OCI-LY7 (cell line): ENCODE measurements around the gene DPYSL3. TPM values are rescaled to one million over a fixed set of nuclear protein-coding genes. Genes with fewer than 3 reads are reported as not detected.

Experiments
- Bru-seq: library from RNA; stranded (reverse); fragments of 400-500 nt; gene quantifications from one replicate; lab custom pipeline; 2021; lab: Mats Ljungman, UMichigan
- BruChase-seq, 2 experiments: library from RNA; stranded (reverse); fragments of 400-500 nt; gene quantifications; one replicate each; lab custom pipeline; 2021; lab: Mats Ljungman, UMichigan
- BruUV-seq: library from RNA; stranded (reverse); fragments of 400-500 nt; replicated peaks from 2 replicates; lab custom pipeline; 2021; lab: Mats Ljungman, UMichigan
- CTCF ChIA-PET: fragments of 300-600 bp; sonication (Branson Sonifier 250); formaldehyde crosslinking; loops from one replicate; lab custom pipeline; 2022; ENCODE audit warnings: antibody characterized with exemption; ENCODE audit not compliant: unreplicated experiment; lab: Charles Lee
- POLR2A ChIA-PET: fragments of 300-600 bp; sonication (Branson Sonifier 250); formaldehyde crosslinking; loops from one replicate; lab custom pipeline; 2022; ENCODE audit warnings: antibody characterized with exemption; lab: Charles Lee
- DNase-seq: peaks from one replicate; pipeline ENCODE4 v3.0.0-alpha.2; 2015; ENCODE audit warnings: low spot score
- H2AFZ ChIP-seq: fragments of 200-600 bp; sonication (generic), shearing (Covaris generic); 2 replicates; pipeline ENCODE4 v1.6.1; 2014; ENCODE audit warnings: mild to moderate bottlenecking, antibody characterized with exemption, low read length, moderate library complexity
- H3K27ac ChIP-seq: fragments of 200-600 bp; sonication (generic); 2 replicates; pipeline ENCODE4 v1.5.1; 2014; ENCODE audit warnings: mixed run types, low read depth, mild to moderate bottlenecking, moderate library complexity, low read length, inconsistent platforms; ENCODE audit not compliant: poor library complexity, severe bottlenecking
- H3K36me3 ChIP-seq: fragments of 200-600 bp; sonication (generic); 2 replicates; pipeline ENCODE4 v1.6.1; 2014; ENCODE audit warnings: mild to moderate bottlenecking, antibody characterized with exemption, low read length, moderate library complexity, mixed read lengths; ENCODE audit not compliant: insufficient read depth
- H3K4me1 ChIP-seq: fragments of 200-600 bp; sonication (generic); 2 replicates; pipeline ENCODE4 v1.5.1; 2014; ENCODE audit warnings: mild to moderate bottlenecking, low read length; ENCODE audit not compliant: insufficient read depth, poor library complexity, severe bottlenecking
- H3K4me2 ChIP-seq: fragments of 200-600 bp; sonication (generic); 2 replicates; pipeline ENCODE4 v1.6.1; 2014; ENCODE audit warnings: mild to moderate bottlenecking, low read length
- H3K4me3 ChIP-seq: fragments of 200-600 bp; sonication (generic); 2 replicates; pipeline ENCODE4 v1.5.1; 2014; ENCODE audit warnings: mild to moderate bottlenecking, low read depth, low read length; ENCODE audit not compliant: poor library complexity, severe bottlenecking
- H3K79me2 ChIP-seq: fragments of 200-600 bp; sonication (generic); 2 replicates; pipeline ENCODE4 v1.6.1; 2016; ENCODE audit warnings: low read depth, mild to moderate bottlenecking, low read length, moderate library complexity, mixed read lengths; ENCODE audit not compliant: insufficient read depth
- H3K9me2 ChIP-seq: fragments of 200-600 bp; sonication (generic); 2 replicates; pipeline ENCODE4 v1.6.1; 2016; ENCODE audit warnings: mild to moderate bottlenecking, low read length, mixed read lengths; ENCODE audit not compliant: insufficient read depth
- H3K9me3 ChIP-seq: fragments of 200-600 bp; sonication (generic); 2 replicates; pipeline ENCODE4 v1.6.1; 2014; ENCODE audit warnings: mild to moderate bottlenecking, mixed run types, low read length, mixed read lengths
- H4K20me1 ChIP-seq: fragments of 200-600 bp; sonication (generic); 2 replicates; pipeline ENCODE4 v1.6.1; 2014; ENCODE audit warnings: mild to moderate bottlenecking, antibody characterized with exemption, low read length, moderate library complexity, mixed read lengths; ENCODE audit not compliant: insufficient read depth
- CTCF ChIP-seq: fragments of 200-600 bp; sonication (generic); conservative IDR thresholded peaks from 2 replicates; pipeline ENCODE4 v1.5.1; 2014; ENCODE audit warnings: mild to moderate bottlenecking, antibody characterized with exemption, low read length, moderate library complexity, mixed read lengths
- EZH2phosphoT487 ChIP-seq: fragments of 200-600 bp; sonication (generic); IDR thresholded peaks from 2 replicates; pipeline ENCODE4 v1.6.1; 2018; ENCODE audit warnings: low read depth, borderline replicate concordance, mild to moderate bottlenecking, mixed run types, antibody characterized with exemption, low read length, moderate library complexity, mixed read lengths
- intact Hi-C: fragments of 100-400 bp; cut with micrococcal nuclease; formaldehyde crosslinking; loops from one replicate; pipeline ENCODE4 v1.10.0; 2022; ENCODE audit not compliant: unreplicated experiment
- long read RNA-seq: library from polyadenylated mRNA; stranded (forward); transcript quantifications from one replicate; pipeline ENCODE4 v2.0.0, GENCODE V29; 2022
- total RNA-seq, 2 experiments: library from RNA; depleted of rRNA in 1 of 2; stranded (reverse); fragments of >200 nt in 1 of 2; shearing (Covaris generic) in 1 of 2; gene quantifications; 2 replicates each; pipeline ENCODE4 v1.2.3, GENCODE V29; 2014 to 2022

Gene DPYSL3
- total RNA-seq (2014; rRNA removed; shearing (Covaris generic)): 0.70 TPM in 1 of 2 replicates, not detected in the other
- not detected in 2 replicates for total RNA-seq (2022)
- Bru-seq, nascent RNA: percentile 1 among the genes with signal in this experiment
- BruChase-seq, experiment 1, labeled RNA remaining after a 6-hour chase: not detected
- not detected for BruChase-seq, experiment 2, labeled RNA remaining after a 2-hour chase
- long read RNA-seq: 0 reads

GRCh38 chr5:147509710-147510651 lies at the start of gene DPYSL3:
Gene DPYSL3 (minus strand): TSS chr5:147510068. CDS start chr5:147509858, 210 bp downstream.
- Histone ChIP-seq H3K79me2 (no peaks in the 10 kb centered on the region), H3K4me1 (no peaks in the 10 kb centered on the region), H3K4me3 (no peak within 1 kb of the TSS), H2AFZ (no peak within 1 kb of the TSS), H4K20me1 (no peaks in the 10 kb centered on the region), H3K9me3 (no peaks in the 10 kb centered on the region), H3K4me2 (no peak within 1 kb of the TSS), H3K27ac (no peak within 1 kb of the TSS), H3K36me3 (no peaks in the 10 kb centered on the region), H3K9me2 (no peaks in the 10 kb centered on the region)
- ChIA-PET CTCF (no interaction called here), POLR2A (no interaction called here)
- intact Hi-C loops: no loop called here
- TF ChIP-seq EZH2phosphoT487: no peak
- no peak for TF ChIP-seq CTCF
- no TSS peak for BruUV-seq
- no peak for DNase-seq

- TF ChIP-seq CTCF (peak; percentile 64), EZH2phosphoT487 (no peak)
- no peak overlapping the region for H3K27ac ChIP-seq
- DNase-seq: no peak
- no peak overlapping the region for H3K4me2 ChIP-seq
- no peaks in the 10 kb centered on the region for H3K79me2 ChIP-seq
- no peaks in the 10 kb centered on the region for H3K36me3 ChIP-seq
- CTCF ChIA-PET: no interaction called here
- H3K9me2 ChIP-seq: no peaks in the 10 kb centered on the region; the same call in 1 of the 2 replicates
- intact Hi-C loops: no loop called here
- H3K4me1 ChIP-seq: no peaks in the 10 kb centered on the region
- H2AFZ ChIP-seq: no peak overlapping the region
- H4K20me1 ChIP-seq: no peaks in the 10 kb centered on the region
- POLR2A ChIA-PET: interaction anchor here (1.0 kb wide), 1 partner anchor 14 kb away, joined by 4 read pairs; no protein-coding TSS in a partner anchor
- BruUV-seq: no TSS peak
- H3K9me3 ChIP-seq: no peaks in the 10 kb centered on the region
- no peak overlapping the region for H3K4me3 ChIP-seq
Observed at GRCh38 chr5:147558826-147559225, 49.0 kb upstream of the DPYSL3 start.
